Neural cell (in vitro differentiated cells): ENCODE results near the gene ACAD10. TPM values are rescaled to one million over a fixed set of nuclear protein-coding genes. Genes with fewer than 3 reads are reported as not detected.

Source experiments
- H2AFZ ChIP-seq: fragments of 200-600, 300-800 bp; sonication (generic), shearing (Covaris generic); 2 replicates; pipeline ENCODE4 v1.6.0; 2014; ENCODE audit warnings: low read depth, mild to moderate bottlenecking, antibody characterized with exemption, low read length, moderate library complexity
- H3F3A ChIP-seq: fragments of 200-600 bp; shearing (Covaris generic); 2 replicates; pipeline ENCODE4 v1.6.1; 2016; ENCODE audit warnings: mild to moderate bottlenecking, moderate library complexity, mixed read lengths, antibody characterized with exemption, low read length; ENCODE audit not compliant: insufficient read depth, poor library complexity, severe bottlenecking
- H3K27ac ChIP-seq: fragments of 200-600, 300-800 bp; sonication (generic), shearing (Covaris generic); 2 replicates; pipeline ENCODE4 v1.5.1; 2014; ENCODE audit warnings: mild to moderate bottlenecking, low read length, moderate library complexity
- H3K27me3 ChIP-seq: fragments of 300-800, 200-600 bp; sonication (generic), shearing (Covaris generic); 2 replicates; pipeline ENCODE4 v1.6.0; 2014; ENCODE audit warnings: mild to moderate bottlenecking, low read depth, low read length, moderate library complexity; ENCODE audit not compliant: insufficient read depth
- H3K36me3 ChIP-seq: fragments of 300-800, 200-600 bp; sonication (generic), shearing (Covaris generic); 2 replicates; pipeline ENCODE4 v1.5.1; 2014; ENCODE audit warnings: mild to moderate bottlenecking, antibody characterized with exemption, low read length, moderate library complexity; ENCODE audit not compliant: insufficient read depth
- H3K4me2 ChIP-seq: fragments of 300-800, 200-600 bp; sonication (generic), shearing (Covaris generic); 2 replicates; pipeline ENCODE4 v1.6.0; 2014; ENCODE audit warnings: mild to moderate bottlenecking, low read length
- H3K4me3 ChIP-seq: fragments of 300-800, 200-600 bp; sonication (generic), shearing (Covaris generic); 2 replicates; pipeline ENCODE4 v1.5.1; 2014; ENCODE audit warnings: mild to moderate bottlenecking, low read length, moderate library complexity
- H3K79me2 ChIP-seq: fragments of 200-600 bp; shearing (Covaris generic); replicated peaks from 2 replicates; pipeline ENCODE4 v1.6.0; 2014; ENCODE audit warnings: mild to moderate bottlenecking, low read length, moderate library complexity; ENCODE audit not compliant: insufficient read depth
- H3K9ac ChIP-seq: fragments of 300-800, 200-600 bp; sonication (generic), shearing (Covaris generic); 2 replicates; pipeline ENCODE4 v1.6.1; 2016; ENCODE audit warnings: mild to moderate bottlenecking, low read length, mixed read lengths
- H3K9me2 ChIP-seq: fragments of 200-600 bp; shearing (Covaris generic); 2 replicates; pipeline ENCODE4 v1.6.1; 2016; ENCODE audit warnings: mild to moderate bottlenecking, low read length, mixed read lengths; ENCODE audit not compliant: insufficient read depth
- H3K9me3 ChIP-seq: fragments of 200-600, 300-800 bp; sonication (generic), shearing (Covaris generic); 2 replicates; pipeline ENCODE4 v1.6.1; 2016; ENCODE audit warnings: mild to moderate bottlenecking, mixed run types, low read length, moderate library complexity, mixed read lengths
- H4K20me1 ChIP-seq: fragments of 200-600 bp; shearing (Covaris generic); 2 replicates; pipeline ENCODE4 v1.6.1; 2016; ENCODE audit warnings: mild to moderate bottlenecking, mixed run types; ENCODE audit not compliant: insufficient read depth
- EP300 ChIP-seq: fragments of 450-650 bp; conservative IDR thresholded peaks from 2 replicates; pipeline ENCODE4 v1.6.1; 2014; ENCODE audit warnings: antibody characterized with exemption, mild to moderate bottlenecking, moderate library complexity; ENCODE audit not compliant: poor library complexity, severe bottlenecking
- EZH2 ChIP-seq: fragments of 200-600, 300-800 bp; shearing (Covaris generic), sonication (generic); IDR thresholded peaks from 2 replicates; pipeline ENCODE4 v1.6.1; 2014; ENCODE audit warnings: antibody characterized with exemption, low read length, borderline replicate concordance, mild to moderate bottlenecking; ENCODE audit not compliant: insufficient read depth, poor library complexity, severe bottlenecking
- MXI1 ChIP-seq: fragments of 450-650 bp; conservative IDR thresholded peaks from 2 replicates; pipeline ENCODE4 v1.6.1; 2014; ENCODE audit warnings: antibody characterized with exemption, mild to moderate bottlenecking; ENCODE audit not compliant: poor library complexity, severe bottlenecking
- POLR2AphosphoS5 ChIP-seq: IDR thresholded peaks from 2 replicates; pipeline ENCODE4 v1.6.1; 2012
- RAD21 ChIP-seq: fragments of 450-650 bp; conservative IDR thresholded peaks from 2 replicates; pipeline ENCODE4 v1.6.1; 2014; ENCODE audit warnings: antibody characterized with exemption, mild to moderate bottlenecking, moderate library complexity
- SMC3 ChIP-seq: fragments of 450-650 bp; conservative IDR thresholded peaks from 2 replicates; pipeline ENCODE4 v1.6.1; 2014; ENCODE audit warnings: antibody characterized with exemption, mild to moderate bottlenecking, moderate library complexity; ENCODE audit not compliant: poor library complexity
- TAF1 ChIP-seq: IDR thresholded peaks from 2 replicates; pipeline ENCODE4 v1.6.1; 2012; ENCODE audit warnings: low read depth
- polyA plus RNA-seq: library from polyadenylated mRNA; depleted of rRNA; stranded (reverse); fragments of >200 nt; gene quantifications from 2 replicates; pipeline ENCODE4 v1.2.3, GENCODE V29; 2014
- TF ChIP-seq, protein P1 (sequence below): IDR thresholded peaks from 2 replicates; pipeline ENCODE4 v1.6.1; 2012; ENCODE audit warnings: borderline replicate concordance
- TF ChIP-seq, protein P2 (sequence below): fragments of 450-650 bp; IDR thresholded peaks from 2 replicates; pipeline ENCODE4 v1.5.1; 2014; ENCODE audit warnings: antibody characterized with exemption, mild to moderate bottlenecking, moderate library complexity; ENCODE audit not compliant: poor library complexity, severe bottlenecking

Gene ACAD10
- polyA plus RNA-seq, 1 donor from 2014 or later = 25.7 TPM

DNA sequence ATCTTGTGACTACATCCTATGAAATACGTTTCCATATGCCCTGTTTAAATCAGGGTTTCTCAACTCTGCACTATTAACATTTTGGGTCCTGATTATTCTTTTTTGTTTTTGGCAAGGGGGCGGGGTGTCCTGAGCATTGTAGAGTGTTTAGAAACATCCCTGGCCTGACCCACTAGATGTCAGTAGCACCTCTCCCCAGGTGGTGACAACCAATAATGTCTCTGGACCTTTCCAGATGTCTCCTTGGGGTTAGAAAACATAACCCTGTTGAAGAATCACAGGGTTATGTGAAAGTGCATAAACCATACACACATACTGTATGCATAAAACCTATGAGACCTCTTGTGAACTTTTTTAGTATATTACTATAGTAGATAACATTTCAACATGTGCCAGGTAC is 1.4 kb downstream of the ACAD10 start:
- H3K4me3 ChIP-seq = peak overlapping the region; percentile 71

DNA sequence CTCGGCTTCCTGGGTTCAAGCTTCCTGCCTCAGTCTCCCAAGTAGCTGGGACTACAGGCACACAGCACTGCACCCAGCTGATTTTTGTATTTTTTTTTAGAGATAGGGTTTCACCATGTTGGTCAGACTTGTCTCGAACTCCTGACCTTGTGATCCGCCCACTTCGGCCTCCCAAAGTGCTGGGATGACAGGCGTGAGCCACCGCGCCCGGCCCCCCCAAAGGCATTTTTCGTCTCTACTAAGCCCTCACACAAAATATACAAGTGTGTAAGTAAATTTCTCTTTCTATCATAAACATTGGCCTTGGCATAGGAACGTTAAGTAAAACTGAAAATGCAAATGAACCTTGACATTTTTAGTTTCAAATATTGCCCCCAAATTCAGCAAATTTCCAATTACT is 2.1 kb downstream of the ACAD10 start:
- no peaks in the 10 kb centered on the region for H3K36me3 ChIP-seq
- no peak overlapping the region for H2AFZ ChIP-seq
- no peaks in the 10 kb centered on the region for H3F3A ChIP-seq
- H3K27me3 ChIP-seq = no peaks in the 10 kb centered on the region
- no peak overlapping the region for H3K4me2 ChIP-seq
- no peaks in the 10 kb centered on the region for H3K9me2 ChIP-seq
- no peaks in the 10 kb centered on the region for H3K9me3 ChIP-seq
- peaks cover 29% of the 10 kb centered on the region for H3K79me2 ChIP-seq
- H4K20me1 ChIP-seq = no peaks in the 10 kb centered on the region
- H3K27ac ChIP-seq = no peak overlapping the region
- no peak overlapping the region for H3K9ac ChIP-seq
- no peak for TF ChIP-seq MXI1
- TF ChIP-seq RAD21 = no peak
- no peak overlapping the region for H3K4me3 ChIP-seq

More for the DNA sequence above, 1.4 kb downstream of the ACAD10 start:
- no peaks in the 10 kb centered on the region for H3F3A ChIP-seq
- no peak overlapping the region for H3K27ac ChIP-seq
- H3K9me2 ChIP-seq = no peaks in the 10 kb centered on the region
- H3K9me3 ChIP-seq = no peaks in the 10 kb centered on the region
- no peak overlapping the region for H3K4me2 ChIP-seq
- H3K79me2 ChIP-seq = peaks cover 29% of the 10 kb centered on the region
- H3K36me3 ChIP-seq = no peaks in the 10 kb centered on the region
- no peak overlapping the region for H3K9ac ChIP-seq
- no peaks in the 10 kb centered on the region for H3K27me3 ChIP-seq
- TF ChIP-seq MXI1 (no peak), EP300 (no peak), EZH2 (no peak), RAD21 (no peak), SMC3 (no peak), TAF1 (no peak), POLR2AphosphoS5 (no peak)
- TF ChIP-seq, protein P1, sequence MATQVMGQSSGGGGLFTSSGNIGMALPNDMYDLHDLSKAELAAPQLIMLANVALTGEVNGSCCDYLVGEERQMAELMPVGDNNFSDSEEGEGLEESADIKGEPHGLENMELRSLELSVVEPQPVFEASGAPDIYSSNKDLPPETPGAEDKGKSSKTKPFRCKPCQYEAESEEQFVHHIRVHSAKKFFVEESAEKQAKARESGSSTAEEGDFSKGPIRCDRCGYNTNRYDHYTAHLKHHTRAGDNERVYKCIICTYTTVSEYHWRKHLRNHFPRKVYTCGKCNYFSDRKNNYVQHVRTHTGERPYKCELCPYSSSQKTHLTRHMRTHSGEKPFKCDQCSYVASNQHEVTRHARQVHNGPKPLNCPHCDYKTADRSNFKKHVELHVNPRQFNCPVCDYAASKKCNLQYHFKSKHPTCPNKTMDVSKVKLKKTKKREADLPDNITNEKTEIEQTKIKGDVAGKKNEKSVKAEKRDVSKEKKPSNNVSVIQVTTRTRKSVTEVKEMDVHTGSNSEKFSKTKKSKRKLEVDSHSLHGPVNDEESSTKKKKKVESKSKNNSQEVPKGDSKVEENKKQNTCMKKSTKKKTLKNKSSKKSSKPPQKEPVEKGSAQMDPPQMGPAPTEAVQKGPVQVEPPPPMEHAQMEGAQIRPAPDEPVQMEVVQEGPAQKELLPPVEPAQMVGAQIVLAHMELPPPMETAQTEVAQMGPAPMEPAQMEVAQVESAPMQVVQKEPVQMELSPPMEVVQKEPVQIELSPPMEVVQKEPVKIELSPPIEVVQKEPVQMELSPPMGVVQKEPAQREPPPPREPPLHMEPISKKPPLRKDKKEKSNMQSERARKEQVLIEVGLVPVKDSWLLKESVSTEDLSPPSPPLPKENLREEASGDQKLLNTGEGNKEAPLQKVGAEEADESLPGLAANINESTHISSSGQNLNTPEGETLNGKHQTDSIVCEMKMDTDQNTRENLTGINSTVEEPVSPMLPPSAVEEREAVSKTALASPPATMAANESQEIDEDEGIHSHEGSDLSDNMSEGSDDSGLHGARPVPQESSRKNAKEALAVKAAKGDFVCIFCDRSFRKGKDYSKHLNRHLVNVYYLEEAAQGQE = no peak
- TF ChIP-seq, protein P2, sequence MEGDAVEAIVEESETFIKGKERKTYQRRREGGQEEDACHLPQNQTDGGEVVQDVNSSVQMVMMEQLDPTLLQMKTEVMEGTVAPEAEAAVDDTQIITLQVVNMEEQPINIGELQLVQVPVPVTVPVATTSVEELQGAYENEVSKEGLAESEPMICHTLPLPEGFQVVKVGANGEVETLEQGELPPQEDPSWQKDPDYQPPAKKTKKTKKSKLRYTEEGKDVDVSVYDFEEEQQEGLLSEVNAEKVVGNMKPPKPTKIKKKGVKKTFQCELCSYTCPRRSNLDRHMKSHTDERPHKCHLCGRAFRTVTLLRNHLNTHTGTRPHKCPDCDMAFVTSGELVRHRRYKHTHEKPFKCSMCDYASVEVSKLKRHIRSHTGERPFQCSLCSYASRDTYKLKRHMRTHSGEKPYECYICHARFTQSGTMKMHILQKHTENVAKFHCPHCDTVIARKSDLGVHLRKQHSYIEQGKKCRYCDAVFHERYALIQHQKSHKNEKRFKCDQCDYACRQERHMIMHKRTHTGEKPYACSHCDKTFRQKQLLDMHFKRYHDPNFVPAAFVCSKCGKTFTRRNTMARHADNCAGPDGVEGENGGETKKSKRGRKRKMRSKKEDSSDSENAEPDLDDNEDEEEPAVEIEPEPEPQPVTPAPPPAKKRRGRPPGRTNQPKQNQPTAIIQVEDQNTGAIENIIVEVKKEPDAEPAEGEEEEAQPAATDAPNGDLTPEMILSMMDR = no peak
- H2AFZ ChIP-seq = no peak overlapping the region
- H4K20me1 ChIP-seq = no peaks in the 10 kb centered on the region

DNA sequence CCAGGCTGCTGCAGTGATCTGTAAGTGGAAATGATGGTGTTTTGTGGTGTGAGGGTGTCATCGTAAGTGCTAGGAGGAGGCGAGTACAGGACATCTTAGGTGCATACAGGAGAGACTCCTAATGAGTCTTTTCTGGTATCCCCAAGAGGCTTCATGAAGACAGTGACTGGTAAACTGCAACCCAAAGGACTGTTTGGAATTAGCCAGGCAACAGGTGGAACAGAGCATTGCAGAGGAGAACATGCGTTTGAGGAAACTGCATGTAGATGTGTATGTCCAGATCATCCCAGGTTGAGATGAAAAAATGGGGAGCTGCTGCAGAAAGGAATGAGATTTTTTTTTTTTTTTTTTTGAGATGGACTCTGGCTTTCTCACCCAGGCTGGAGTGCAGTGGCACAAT is 5.4 kb downstream of the ACAD10 start:
- Histone ChIP-seq H3K9ac (no peak overlapping the region), H3F3A (no peaks in the 10 kb centered on the region), H3K79me2 (peaks cover 8% of the 10 kb centered on the region), H3K36me3 (no peaks in the 10 kb centered on the region), H4K20me1 (no peaks in the 10 kb centered on the region), H2AFZ (no peak overlapping the region), H3K9me2 (no peaks in the 10 kb centered on the region), H3K27ac (no peak overlapping the region), H3K9me3 (no peaks in the 10 kb centered on the region), H3K4me2 (no peak overlapping the region), H3K4me3 (no peak overlapping the region), H3K27me3 (no peaks in the 10 kb centered on the region)
- no peak for TF ChIP-seq RAD21
- TF ChIP-seq MXI1 = no peak
- TF ChIP-seq SMC3 = no peak
- no peak for TF ChIP-seq POLR2AphosphoS5
- no peak for TF ChIP-seq EP300
- TF ChIP-seq TAF1 = no peak
- TF ChIP-seq, protein P1 = no peak
- TF ChIP-seq, protein P2 = no peak
- no peak for TF ChIP-seq EZH2
